T-cell (primary cell): ENCODE measurements around the gene TPD52L1. TPM values are rescaled to one million over a fixed set of nuclear protein-coding genes. Genes with fewer than 3 reads are reported as not detected.

Experiments used
- ATAC-seq, 4 experiments: fragments of 200-7000 bp in 3 of 4; fragments of 150-1000 bp in 1 of 4; cut with Tn5 transposase; replicated peaks in 1 of 4; 1 replicate in 3 of 4; 2 replicates in 1 of 4; pipeline ENCODE4 v1.10.0; 2021; ENCODE audit warnings: moderate library complexity in 3 of 4, mild to moderate bottlenecking in 2 of 4, moderate number of reproducible peaks in 1 of 4
- CTCF ChIA-PET, 2 donors: fragments of 300-600 bp; sonication (Branson Sonifier 250); formaldehyde crosslinking; loops; one replicate each; lab custom pipeline; 2022; ENCODE audit warnings: antibody characterized with exemption in 2 of 2; lab: Charles Lee
- POLR2A ChIA-PET, 2 donors: fragments of 300-600 bp; sonication (Branson Sonifier 250); formaldehyde crosslinking; loops; one replicate each; lab custom pipeline; 2022; ENCODE audit warnings: antibody characterized with exemption in 2 of 2; lab: Charles Lee
- DNase-seq, 35 experiments: peaks; one replicate each; pipeline versions ENCODE4 v3.0.0 to v3.0.0-alpha.2; 2013 to 2023
- H3K27ac ChIP-seq: one replicate; pipeline ENCODE4 v1.5.1; 2013; ENCODE audit warnings: low read length
- H3K27me3 ChIP-seq, 2 experiments: replicated peaks in 1 of 2; 1 replicate in 1 of 2; 2 replicates in 1 of 2; pipeline versions ENCODE4 v1.6.1 to v1.7.0; 2013; ENCODE audit warnings: low read length in 1 of 2, mixed read lengths in 1 of 2; ENCODE audit not compliant: control insufficient read depth in 2 of 2, insufficient read depth in 2 of 2; ENCODE audit errors: extremely low read depth in 1 of 2
- H3K36me3 ChIP-seq, 2 donors: 1 replicate in 1 of 2; 2 replicates in 1 of 2; pipeline versions ENCODE4 v1.6.1 to v1.7.0; 2013; ENCODE audit warnings: low read length in 1 of 2; ENCODE audit not compliant: control insufficient read depth in 2 of 2, insufficient read depth in 1 of 2; ENCODE audit errors: extremely low read depth in 1 of 2
- H3K4me1 ChIP-seq, 2 experiments: 1 replicate in 1 of 2; 2 replicates in 1 of 2; pipeline versions ENCODE4 v1.6.1 to v1.7.0; 2013; ENCODE audit warnings: low read length in 2 of 2, mixed read lengths in 1 of 2; ENCODE audit not compliant: insufficient read depth in 2 of 2, control insufficient read depth in 1 of 2; ENCODE audit errors: extremely low read depth in 1 of 2
- H3K4me3 ChIP-seq, 2 donors: 1 replicate in 1 of 2; 2 replicates in 1 of 2; pipeline versions ENCODE4 v1.5.1 to v1.7.0; 2013; ENCODE audit warnings: mild to moderate bottlenecking in 2 of 2, low read length in 1 of 2, moderate library complexity in 1 of 2; ENCODE audit not compliant: control insufficient read depth in 1 of 2; ENCODE audit errors: extremely low read depth in 1 of 2
- H3K9me3 ChIP-seq: 2 replicates; pipeline ENCODE4 v1.7.0; 2013
- H3K27ac Mint-ChIP-seq, 2 donors: one replicate each; pipeline ENCODE4 v1.8.0; 2020 to 2021; ENCODE audit warnings: mild to moderate bottlenecking in 2 of 2, mixed read lengths in 2 of 2
- H3K27me3 Mint-ChIP-seq, 2 donors: one replicate each; pipeline ENCODE4 v1.8.0; 2021 to 2022; ENCODE audit warnings: mixed read lengths in 2 of 2
- H3K36me3 Mint-ChIP-seq: one replicate; pipeline ENCODE4 v1.8.0; 2021; ENCODE audit warnings: mixed read lengths
- H3K4me1 Mint-ChIP-seq, 3 donors: one replicate each; pipeline ENCODE4 v1.8.0; 2020 to 2022; ENCODE audit warnings: mixed read lengths in 3 of 3, mild to moderate bottlenecking in 1 of 3
- H3K4me3 Mint-ChIP-seq, 3 donors: one replicate each; pipeline ENCODE4 v1.8.0; 2020 to 2022; ENCODE audit warnings: mild to moderate bottlenecking in 3 of 3, mixed read lengths in 3 of 3, moderate library complexity in 3 of 3
- H3K9me3 Mint-ChIP-seq, 3 donors: one replicate each; pipeline ENCODE4 v1.8.0; 2020 to 2022; ENCODE audit warnings: mixed read lengths in 3 of 3
- WGBS: methylation state at CpG from one replicate; pipeline ENCODE4 v1.1.5; 2013; ENCODE audit warnings: missing lambda C conversion rate; ENCODE audit not compliant: insufficient coverage; 5-methylcytosine and 5-hydroxymethylcytosine counted together
- total RNA-seq, 35 experiments: library from RNA in 6 of 35; stranded (reverse) in 6 of 35; fragments of 120-200 nt in 1 of 35; gene quantifications; one replicate each; pipeline versions ENCODE4 v1.2.1 to v1.2.4 and lab custom pipeline; 2013 to 2026

The TPD52L1 gene
- total RNA-seq, 5 donors from 2014 or later (not counting 1 experiment from before 2014, with no cell fraction given), result 0.20 to 0.89 (median 0.47) TPM; not detected in 1

- CTCF ChIA-PET, result interaction anchor here in 1 of 2 donors (0.7 kb wide), 1 partner anchor 240 kb away, joined by 3 read pairs; no protein-coding TSS in a partner anchor
- H3K4me1 ChIP-seq, result no peaks in the 10 kb centered on the region
Measured at GRCh38 chr6:125111219-125111983, 42.2 kb upstream of the TPD52L1 start.

GRCh38 chr6:125112934-125113333 lies 40.6 kb upstream of the TPD52L1 start:
- Histone ChIP-seq H3K4me3 (no peak overlapping the region), H3K4me1 (no peaks in the 10 kb centered on the region), H3K27ac (no peak overlapping the region), H3K9me3 (peaks cover 6% of the 10 kb centered on the region), H3K36me3 (no peaks in the 10 kb centered on the region), H3K27me3 (no peaks in the 10 kb centered on the region)
- ATAC-seq (no peak), DNase-seq (no peak)
- Mint-ChIP-seq H3K36me3 (peaks cover 10% of the 10 kb centered on the region), H3K4me1 (no peaks in the 10 kb centered on the region), H3K4me3 (no peak overlapping the region), H3K9me3 (peaks cover 31 to 40% (median 37%) of the 10 kb centered on the region in 3 donors), H3K27ac (no peak overlapping the region), H3K27me3 (peaks cover 0 to 1% of the 10 kb centered on the region in 2 donors)
- CTCF ChIA-PET, result interaction anchor here (0.7 to 2.5 kb wide), 7 partner anchors 11 to 1310 kb away, joined by 3 to 30 read pairs (median 4); no protein-coding TSS in a partner anchor
- POLR2A ChIA-PET, result no interaction called here

More at GRCh38 chr6:125111219-125111983, 42.2 kb upstream of the TPD52L1 start:
- Mint-ChIP-seq H3K27ac (no peak overlapping the region), H3K36me3 (peaks cover 10% of the 10 kb centered on the region), H3K4me1 (no peaks in the 10 kb centered on the region), H3K9me3 (peaks cover 34 to 40% (median 37%) of the 10 kb centered on the region in 3 donors), H3K4me3 (no peak overlapping the region), H3K27me3 (no peaks in the 10 kb centered on the region)
- H3K9me3 ChIP-seq, result peaks cover 6% of the 10 kb centered on the region
- H3K4me3 ChIP-seq, result no peak overlapping the region
- no peaks in the 10 kb centered on the region for H3K27me3 ChIP-seq
- POLR2A ChIA-PET, result no interaction called here
- no peak overlapping the region for H3K27ac ChIP-seq
- no peak for DNase-seq
- WGBS, result no CpG with 5 or more reads among the region's 4 CpGs
- no peak for ATAC-seq
- H3K36me3 ChIP-seq, result no peaks in the 10 kb centered on the region

GRCh38 chr6:125114248-125114858 lies 39.2 kb upstream of the TPD52L1 start:
- H3K4me1 ChIP-seq, result no peaks in the 10 kb centered on the region
- DNase-seq (peak in 25 of 35 experiments; percentile 6 to 64 (median 22)), ATAC-seq (no peak)
- H3K27ac ChIP-seq, result no peak overlapping the region
- no peaks in the 10 kb centered on the region for H3K27me3 ChIP-seq
- Mint-ChIP-seq H3K27ac (no peak overlapping the region), H3K4me3 (no peak overlapping the region), H3K36me3 (peaks cover 10% of the 10 kb centered on the region), H3K4me1 (no peaks in the 10 kb centered on the region), H3K9me3 (peaks cover 25 to 32% (median 28%) of the 10 kb centered on the region in 3 donors), H3K27me3 (peaks cover 0 to 1% of the 10 kb centered on the region in 2 donors)
- ChIA-PET CTCF (interaction anchor here (0.6 to 2.5 kb wide), 13 partner anchors 9 to 1312 kb away, joined by 3 to 30 read pairs (median 4); no protein-coding TSS in a partner anchor), POLR2A (no interaction called here)
- H3K36me3 ChIP-seq, result no peaks in the 10 kb centered on the region
- no peak overlapping the region for H3K4me3 ChIP-seq
- no CpG with 5 or more reads among the region's 1 CpG for WGBS
- H3K9me3 ChIP-seq, result peaks cover 3% of the 10 kb centered on the region

- DNase-seq, result no peak
- ChIA-PET POLR2A (no interaction called here), CTCF (interaction anchor here (0.5 to 1.1 kb wide), 2 partner anchors 213 to 246 kb away, joined by 3 to 4 read pairs; no protein-coding TSS in a partner anchor)
- no peaks in the 10 kb centered on the region for H3K9me3 ChIP-seq
- ATAC-seq, result no peak
- H3K9me3 Mint-ChIP-seq, result peaks cover 9 to 14% (median 11%) of the 10 kb centered on the region in 3 donors
- H3K4me3 ChIP-seq, result no peak overlapping the region
- H3K27me3 ChIP-seq, result no peaks in the 10 kb centered on the region
- no CpG with 5 or more reads among the region's 1 CpG for WGBS
- H3K27ac ChIP-seq, result no peak overlapping the region
- no peak overlapping the region for H3K4me3 Mint-ChIP-seq
- H3K4me1 ChIP-seq, result no peaks in the 10 kb centered on the region
- H3K4me1 Mint-ChIP-seq, result no peaks in the 10 kb centered on the region
- no peak overlapping the region for H3K27ac Mint-ChIP-seq
- H3K27me3 Mint-ChIP-seq, result peaks cover 7% of the 10 kb centered on the region in 2 donors
- H3K36me3 Mint-ChIP-seq, result peaks cover 8% of the 10 kb centered on the region
- no peaks in the 10 kb centered on the region for H3K36me3 ChIP-seq
Measured at GRCh38 chr6:125116170-125116569, 37.4 kb upstream of the TPD52L1 start.

GRCh38 chr6:125116710-125117109 lies 36.9 kb upstream of the TPD52L1 start:
- H3K4me3 Mint-ChIP-seq, result no peak overlapping the region
- DNase-seq (no peak), ATAC-seq (no peak)
- no peaks in the 10 kb centered on the region for H3K9me3 ChIP-seq
- peaks cover 7 to 10% of the 10 kb centered on the region in 2 donors for H3K27me3 Mint-ChIP-seq
- no peak overlapping the region for H3K27ac ChIP-seq
- POLR2A ChIA-PET, result no interaction called here
- WGBS, result no CpG with 5 or more reads among the region's 4 CpGs
- no peak overlapping the region for H3K4me3 ChIP-seq
- peaks cover 4% of the 10 kb centered on the region for H3K36me3 Mint-ChIP-seq
- CTCF ChIA-PET, result no interaction called here
- no peaks in the 10 kb centered on the region for H3K4me1 Mint-ChIP-seq
- no peak overlapping the region for H3K27ac Mint-ChIP-seq
- H3K36me3 ChIP-seq, result no peaks in the 10 kb centered on the region
- H3K9me3 Mint-ChIP-seq, result peaks cover 5 to 9% (median 6%) of the 10 kb centered on the region in 3 donors
- H3K4me1 ChIP-seq, result no peaks in the 10 kb centered on the region
- H3K27me3 ChIP-seq, result no peaks in the 10 kb centered on the region

GRCh38 chr6:125117818-125118217 lies 35.8 kb upstream of the TPD52L1 start:
- ChIA-PET POLR2A (no interaction called here), CTCF (no interaction called here)
- H3K36me3 Mint-ChIP-seq, result no peaks in the 10 kb centered on the region
- WGBS, result no CpG with 5 or more reads among the region's 3 CpGs
- no peak overlapping the region for H3K27ac ChIP-seq
- H3K9me3 ChIP-seq, result no peaks in the 10 kb centered on the region
- ATAC-seq (no peak), DNase-seq (no peak)
- H3K27ac Mint-ChIP-seq, result no peak overlapping the region
- no peak overlapping the region for H3K4me3 Mint-ChIP-seq
- no peaks in the 10 kb centered on the region for H3K36me3 ChIP-seq
- H3K27me3 Mint-ChIP-seq, result peaks cover 7 to 10% of the 10 kb centered on the region in 2 donors
- H3K27me3 ChIP-seq, result no peaks in the 10 kb centered on the region
- no peaks in the 10 kb centered on the region for H3K9me3 Mint-ChIP-seq
- no peaks in the 10 kb centered on the region for H3K4me1 ChIP-seq
- H3K4me3 ChIP-seq, result no peak overlapping the region
- H3K4me1 Mint-ChIP-seq, result no peaks in the 10 kb centered on the region
